K562 (cell line): Measurements from ENCODE around the gene DNAJC17. TPM values are rescaled to one million over a fixed set of nuclear protein-coding genes. Genes with fewer than 3 reads are reported as not detected.

Experiments
- ASH1L ChIP-seq: fragments of 450-650 bp; IDR thresholded peaks from 2 replicates; pipeline ENCODE4 v1.6.1; 2018; ENCODE audit warnings: borderline replicate concordance, mild to moderate bottlenecking, low read depth; ENCODE audit not compliant: partially characterized antibody
- DDX20 ChIP-seq: fragments of 450-650 bp; IDR thresholded peaks from 2 replicates; pipeline ENCODE4 v1.6.1; 2016; ENCODE audit warnings: missing genetic modification characterization, low read depth, mild to moderate bottlenecking, missing compliant biosample characterization, moderate library complexity
- NEUROD1 ChIP-seq: fragments of 150-350 bp; IDR thresholded peaks from 2 replicates; pipeline ENCODE4 v1.6.1; 2014; ENCODE audit warnings: borderline replicate concordance, low read length, low read depth; ENCODE audit not compliant: partially characterized antibody
- NFXL1 ChIP-seq: fragments of 450-650 bp; formaldehyde crosslinking; IDR thresholded peaks from 2 replicates; pipeline ENCODE4 v1.4.0; 2021; ENCODE audit warnings: mild to moderate bottlenecking
- ZNF407 ChIP-seq: fragments of 450-650 bp; IDR thresholded peaks from 2 replicates; pipeline ENCODE4 v1.6.1; 2016; ENCODE audit warnings: low read depth
- ZNF444 ChIP-seq: fragments of 250-450 bp; sonication (Bioruptor Pico); IDR thresholded peaks from 2 replicates; pipeline ENCODE4 v1.4.0; 2020; ENCODE audit warnings: mild to moderate bottlenecking, moderate library complexity
- polyA plus RNA-seq, 8 experiments: library from polyadenylated mRNA; depleted of rRNA in 4 of 8; stranded (reverse) in 5 of 8; unstranded in 3 of 8; fragments of >200 nt; fragmentation: Nextera tagmentation in 2 of 8; fragmentation: Illumina TruSeq in 1 of 8; extraction: Ambion mirVana in 2 of 8; extraction: Trizol in 1 of 8; gene quantifications; 2 replicates each; pipeline versions ENCODE4 v1.2.1 to v1.2.3, GENCODE V29; 2011 to 2014; ENCODE audit warnings: inconsistent platforms in 1 of 8, missing spikeins in 1 of 8
- total RNA-seq, 7 experiments: library from RNA; depleted of rRNA in 6 of 7; stranded (reverse); fragments of >200 nt in 6 of 7; fragmentation: Illumina TruSeq in 2 of 7; extraction: Trizol in 2 of 7; gene quantifications; 2 replicates each; pipeline versions ENCODE4 v1.2.1 to v1.2.3, GENCODE V29; 2011 to 2021; ENCODE audit warnings: low replicate concordance in 1 of 7

Gene DNAJC17
- total and polyA plus RNA-seq, 9 of the 15 experiments (the other 6 are each of a cell fraction or from before 2014, with no cell fraction given): 2.4 to 79.4 (median 44.2) TPM

GRCh38 chr15:40723919-40724318, 83.4 kb downstream of the DNAJC17 start (continued):
- TF ChIP-seq ZNF407 (no peak), ZNF444 (no peak), NFXL1 (CRISPR knock-in tag) (no peak), DDX20 (no peak), NEUROD1 (no peak), ASH1L (no peak)
- TF ChIP-seq, all 486 proteins: peak for 0
